ENCODE data around the gene CTIF.

GRCh38 chr18:48826806-48827205 is 288.0 kb downstream of the CTIF start:
- TF ChIP-seq CTCF (IDR thresholded peaks at IDR 0.05; ENCODE audit: poor library complexity) (no peak), EZH2 (IDR thresholded peaks at IDR 0.05; ENCODE audit: borderline replicate concordance) (no peak), EZH2phosphoT487 (IDR thresholded peaks at IDR 0.05; ENCODE audit: low read depth, severe bottlenecking, unreplicated experiment) (no peak)

Data from hepatocyte (in vitro differentiated cells).